ENCODE measurements around the gene PRKD3. TPM values are rescaled to one million over a fixed set of nuclear protein-coding genes. Genes with fewer than 3 reads are reported as not detected.

Gene PRKD3
- total and polyA plus RNA-seq, 4 donors = 14.1 to 54.8 (median 29.0) TPM

Other genes starting within 250 kb of the PRKD3 start
- gene HEATR5B, start 240.5 kb downstream of the PRKD3 start, total RNA-seq = 10 to 100 TPM; 19.9 to 28.2 TPM
- 10 to 100 TPM in 1 of 2 donors, 1 to 10 TPM in 1; 5.0 to 10.1 TPM for gene HEATR5B, start 240.5 kb downstream of the PRKD3 start, polyA plus RNA-seq
- 1 to 10 TPM; 6.6 to 6.9 TPM for gene GPATCH11, start 240.3 kb downstream of the PRKD3 start, total RNA-seq
- gene GPATCH11, start 240.3 kb downstream of the PRKD3 start, polyA plus RNA-seq = 1 to 10 TPM; 4.2 to 8.9 TPM
- 10 to 100 TPM; 47.1 to 49.5 TPM for gene EIF2AK2, start 167.9 kb downstream of the PRKD3 start, total RNA-seq
- gene EIF2AK2, start 167.9 kb downstream of the PRKD3 start, polyA plus RNA-seq = 1 to 10 TPM; 8.4 to 9.7 TPM
- not detected for gene SULT6B1, start 136.2 kb downstream of the PRKD3 start, total RNA-seq
- gene SULT6B1, start 136.2 kb downstream of the PRKD3 start, polyA plus RNA-seq = not detected
- gene CEBPZOS, start 128.3 kb downstream of the PRKD3 start, total RNA-seq = 10 to 100 TPM; 24.9 to 36.9 TPM
- gene CEBPZOS, start 128.3 kb downstream of the PRKD3 start, polyA plus RNA-seq = 100 to 1,000 TPM in 1 of 2 donors, 10 to 100 TPM in 1; 29.3 to 138 TPM
- 10 to 100 TPM; 37.0 to 38.1 TPM for gene CEBPZ, start 93.2 kb downstream of the PRKD3 start, total RNA-seq
- 10 to 100 TPM; 19.5 to 35.0 TPM for gene CEBPZ, start 93.2 kb downstream of the PRKD3 start, polyA plus RNA-seq
- gene NDUFAF7, start 93.2 kb downstream of the PRKD3 start, total RNA-seq = 10 to 100 TPM; 17.0 to 23.9 TPM
- gene NDUFAF7, start 93.2 kb downstream of the PRKD3 start, polyA plus RNA-seq = 10 to 100 TPM in 1 of 2 donors, 1 to 10 TPM in 1; 7.5 to 18.7 TPM
- gene QPCT, start 19.8 kb upstream of the PRKD3 start, total RNA-seq = 1 to 10 TPM; 3.8 to 4.0 TPM
- 1 to 10 TPM; 1.9 to 5.5 TPM for gene QPCT, start 19.8 kb upstream of the PRKD3 start, polyA plus RNA-seq